Measurements from ENCODE around the gene LELP1.

- TF ChIP-seq EZH2 (optimal IDR thresholded peaks at IDR 0.05; ENCODE audit: low read depth, low read length): no peak
- no peak for TF ChIP-seq CTCF (IDR thresholded peaks at IDR 0.05; ENCODE audit: low read length)
- TF ChIP-seq EZH2phosphoT487 (IDR thresholded peaks at IDR 0.05; ENCODE audit: low read length): no peak
Observed at GRCh38 chr1:153246825-153247224, 43.6 kb downstream of the LELP1 start.

All from MM.1S (cell line).